A549 (cell line): ENCODE results near the gene HBA1.

Experiments used
- BHLHE40 ChIP-seq: IDR thresholded peaks from 2 replicates; pipeline ENCODE4 v1.6.1; 2012; ENCODE audit warnings: low read depth, low read length, inconsistent platforms
- CHD2 ChIP-seq: fragments of 150-350 bp; IDR thresholded peaks from 2 replicates; pipeline ENCODE4 v1.6.1; 2014; ENCODE audit warnings: low read length; ENCODE audit not compliant: partially characterized antibody
- CTCF ChIP-seq: fragments of >200 bp; sonication (Bioruptor Twin); formaldehyde crosslinking; IDR thresholded peaks from 3 replicates; pipeline ENCODE4 v1.5.1; 2016
- E2F6 ChIP-seq: IDR thresholded peaks from 2 replicates; pipeline ENCODE4 v1.6.1; 2012; ENCODE audit warnings: low read depth, borderline replicate concordance
- EP300 ChIP-seq, 2 experiments: fragments of >200 bp; sonication (Bioruptor Twin); formaldehyde crosslinking; IDR thresholded peaks; 2 replicates in 1 of 2; 3 replicates in 1 of 2; pipeline ENCODE4 v1.6.1; 2016 to 2017
- KDM5A ChIP-seq: fragments of 200-600 bp; sonication (generic); IDR thresholded peaks from 2 replicates; pipeline ENCODE4 v1.6.1; 2016; ENCODE audit warnings: antibody characterized with exemption, mild to moderate bottlenecking
- MAX ChIP-seq: IDR thresholded peaks from 2 replicates; pipeline ENCODE4 v1.6.1; 2012
- POLR2A ChIP-seq: IDR thresholded peaks from 2 replicates; pipeline ENCODE4 v1.6.1; 2012; ENCODE audit warnings: mild to moderate bottlenecking, low read length
- REST ChIP-seq: fragments of 200-600 bp; sonication (generic); IDR thresholded peaks from 2 replicates; pipeline ENCODE4 v1.6.1; 2016; ENCODE audit warnings: antibody characterized with exemption, mild to moderate bottlenecking, moderate library complexity
- ZFP36 ChIP-seq: fragments of 450-650 bp; IDR thresholded peaks from 2 replicates; pipeline ENCODE4 v1.6.1; 2014; ENCODE audit warnings: borderline replicate concordance; ENCODE audit not compliant: partially characterized antibody
- TF ChIP-seq, protein P1 (sequence below): fragments of 150-350 bp; IDR thresholded peaks from 2 replicates; pipeline ENCODE4 v1.6.1; 2014; ENCODE audit warnings: low read depth, mild to moderate bottlenecking, low read length

DNA sequence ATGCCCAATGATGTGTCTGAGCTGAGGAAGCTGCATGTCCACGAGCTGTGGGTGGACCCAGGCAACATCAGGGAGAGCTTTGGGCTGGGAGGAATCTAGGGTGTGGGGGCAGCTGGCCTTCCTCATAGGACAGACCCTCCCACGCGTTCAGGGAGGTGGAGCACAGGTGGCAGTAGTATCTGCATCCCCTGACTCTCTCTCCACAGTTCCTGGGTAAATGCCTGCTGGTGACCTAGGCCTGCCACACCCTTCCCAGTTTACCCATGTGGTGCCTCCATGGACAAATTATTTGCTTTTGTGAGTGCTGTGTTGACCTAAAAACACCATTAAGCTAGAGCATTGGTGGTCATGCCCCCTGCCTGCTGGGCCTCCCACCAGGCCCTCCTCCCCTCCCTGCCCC, 7.5 kb upstream of the HBA1 start:
- TF ChIP-seq POLR2A (no peak), CTCF (no peak), EP300 (IDR thresholded peaks at IDR 0.05) (no peak), KDM5A (no peak), E2F6 (no peak), REST (no peak), BHLHE40 (no peak), ZFP36 (no peak), CHD2 (no peak), MAX (no peak)
- TF ChIP-seq, protein P1, sequence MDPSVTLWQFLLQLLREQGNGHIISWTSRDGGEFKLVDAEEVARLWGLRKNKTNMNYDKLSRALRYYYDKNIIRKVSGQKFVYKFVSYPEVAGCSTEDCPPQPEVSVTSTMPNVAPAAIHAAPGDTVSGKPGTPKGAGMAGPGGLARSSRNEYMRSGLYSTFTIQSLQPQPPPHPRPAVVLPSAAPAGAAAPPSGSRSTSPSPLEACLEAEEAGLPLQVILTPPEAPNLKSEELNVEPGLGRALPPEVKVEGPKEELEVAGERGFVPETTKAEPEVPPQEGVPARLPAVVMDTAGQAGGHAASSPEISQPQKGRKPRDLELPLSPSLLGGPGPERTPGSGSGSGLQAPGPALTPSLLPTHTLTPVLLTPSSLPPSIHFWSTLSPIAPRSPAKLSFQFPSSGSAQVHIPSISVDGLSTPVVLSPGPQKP: no peak
